Pancreas (tissue), 10 donors: ENCODE measurements around the gene FGF12. TPM values are rescaled to one million over a fixed set of nuclear protein-coding genes. Genes with fewer than 3 reads are reported as not detected.

ENCODE experiments used
- ATAC-seq, 4 donors: fragments of 200-7000 bp; cut with Tn5 transposase; one replicate each; pipeline versions ENCODE4 v1.8.0 to v1.9.1; 2020; ENCODE audit warnings: mild to moderate bottlenecking in 4 of 4, moderate library complexity in 4 of 4
- DNase-seq, 6 donors: peaks; one replicate each; pipeline ENCODE4 v3.0.0-alpha.2; 2020
- FAIRE-seq: peaks from 2 replicates; lab custom pipeline; 2012; peaks lifted over from hg19 to GRCh38; lab: Jason Lieb, UNC
- H3K27ac ChIP-seq, 4 donors: fragments of 200-600 bp; sonication (generic); 1 replicate in 3 of 4; 2 replicates in 1 of 4; pipeline versions ENCODE4 v1.5.0 to v1.8.0; 2020
- H3K27me3 ChIP-seq, 4 donors: fragments of 200-600 bp; one replicate each; pipeline ENCODE4 v1.8.0; 2021
- H3K36me3 ChIP-seq, 3 donors: fragments of 200-600 bp; sonication (generic) in 1 of 3; one replicate each; pipeline versions ENCODE4 v1.5.0 to v1.8.0; 2020 to 2021
- H3K4me1 ChIP-seq, 3 donors: fragments of 200-600 bp; one replicate each; pipeline ENCODE4 v1.8.0; 2021
- H3K4me3 ChIP-seq, 4 donors: fragments of 200-600 bp; sonication (generic) in 2 of 4; one replicate each; pipeline versions ENCODE4 v1.5.0 to v1.8.0; 2020 to 2021
- H3K9me3 ChIP-seq, 4 donors: fragments of 200-600 bp; one replicate each; pipeline ENCODE4 v1.8.0; 2021
- WGBS, 2 donors: extraction: QIAGEN DNeasy Blood & Tissue Kit; methylation state at CpG; one replicate each; pipeline ENCODE4 v1.1.7; 2013; 5-methylcytosine and 5-hydroxymethylcytosine counted together
- intact Hi-C, 3 donors: fragments of 100-400 bp; cut with DNase I; formaldehyde crosslinking; loops; one replicate each; pipeline versions ENCODE4 v1.11.1 to v1.14.2; 2022
- polyA plus RNA-seq, 2 donors: library from polyadenylated mRNA; stranded (reverse); fragments of 200-250 nt; gene quantifications; one replicate each; pipeline ENCODE4 v1.2.3, GENCODE V29; 2013
- total RNA-seq, 6 donors: library from RNA; stranded (reverse); fragmentation: NEBNext Ultra II Directional in 4 of 6; extraction: Animal tissue kit (Norgen Biotek cat#: 25700) in 4 of 6; gene quantifications; one replicate each; pipeline versions ENCODE4 v1.2.1 to v1.2.4, GENCODE V29; 2021 to 2023
- TF ChIP-seq, protein P1 (sequence below), 4 donors: fragments of 200-600 bp; sonication (generic) in 3 of 4; IDR thresholded peaks; one replicate each; pipeline versions ENCODE4 v1.5.0 to v1.8.0; 2021; ENCODE audit warnings: antibody characterized with exemption in 4 of 4
- donor health status: healthy with polysubstance abuse.
- donor health status: DM: no; HTN: no; CAD: no; lungs with moderate emphysema.
- donor health status: DM: no; HTN: no; CAD: no.
- donor health status: control.
- donor health status: control.
- donor health status: Bipolar disorder and iron deficiency.
- donor health status: DM: yes; HTN: yes; CAD: no.
- donor health status: DM: no; HTN: no; CAD: no.
- donor health status: DM: no; HTN: no; CAD: no.
- donor health status: DM: yes; HTN: yes; CAD: no.

Gene FGF12
- total and polyA plus RNA-seq, 8 donors: 3.6 to 8.6 (median 6.4) TPM

DNA sequence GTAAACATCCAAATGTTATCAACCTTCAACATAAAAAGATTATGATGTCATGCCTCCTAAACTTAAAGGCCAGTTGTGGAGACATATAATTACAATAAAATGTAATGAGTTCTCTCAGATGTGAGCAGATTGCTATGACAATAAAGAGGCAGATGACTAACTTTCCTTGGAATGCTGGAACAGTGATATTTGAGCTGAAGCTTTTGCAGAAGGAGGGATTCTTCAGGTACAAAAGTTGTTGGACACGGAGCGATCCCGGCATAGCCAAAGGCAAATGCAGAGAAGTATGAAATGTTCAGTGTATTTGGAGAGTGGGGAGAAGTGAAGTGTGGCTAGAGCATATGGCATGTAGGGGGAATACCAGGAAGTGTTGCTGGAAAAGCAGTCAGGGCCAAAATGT lies 520.1 kb downstream of the FGF12 start:
- no peaks in the 10 kb centered on the region for H3K9me3 ChIP-seq
- TF ChIP-seq, protein P1, sequence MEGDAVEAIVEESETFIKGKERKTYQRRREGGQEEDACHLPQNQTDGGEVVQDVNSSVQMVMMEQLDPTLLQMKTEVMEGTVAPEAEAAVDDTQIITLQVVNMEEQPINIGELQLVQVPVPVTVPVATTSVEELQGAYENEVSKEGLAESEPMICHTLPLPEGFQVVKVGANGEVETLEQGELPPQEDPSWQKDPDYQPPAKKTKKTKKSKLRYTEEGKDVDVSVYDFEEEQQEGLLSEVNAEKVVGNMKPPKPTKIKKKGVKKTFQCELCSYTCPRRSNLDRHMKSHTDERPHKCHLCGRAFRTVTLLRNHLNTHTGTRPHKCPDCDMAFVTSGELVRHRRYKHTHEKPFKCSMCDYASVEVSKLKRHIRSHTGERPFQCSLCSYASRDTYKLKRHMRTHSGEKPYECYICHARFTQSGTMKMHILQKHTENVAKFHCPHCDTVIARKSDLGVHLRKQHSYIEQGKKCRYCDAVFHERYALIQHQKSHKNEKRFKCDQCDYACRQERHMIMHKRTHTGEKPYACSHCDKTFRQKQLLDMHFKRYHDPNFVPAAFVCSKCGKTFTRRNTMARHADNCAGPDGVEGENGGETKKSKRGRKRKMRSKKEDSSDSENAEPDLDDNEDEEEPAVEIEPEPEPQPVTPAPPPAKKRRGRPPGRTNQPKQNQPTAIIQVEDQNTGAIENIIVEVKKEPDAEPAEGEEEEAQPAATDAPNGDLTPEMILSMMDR (IDR thresholded peaks at IDR 0.05): no peak
- FAIRE-seq (no peak), DNase-seq (no peak), ATAC-seq (no peak)
- no peak overlapping the region for H3K4me3 ChIP-seq
- no peaks in the 10 kb centered on the region for H3K36me3 ChIP-seq
- H3K27ac ChIP-seq: no peak overlapping the region
- no peaks in the 10 kb centered on the region for H3K27me3 ChIP-seq
- peaks cover 0 to 2% (median 0%) of the 10 kb centered on the region in 3 donors for H3K4me1 ChIP-seq
- WGBS, 2 donors: 93 to 97% methylated on average over 3 of the region's 3 CpGs
- intact Hi-C loops: no loop called here

DNA sequence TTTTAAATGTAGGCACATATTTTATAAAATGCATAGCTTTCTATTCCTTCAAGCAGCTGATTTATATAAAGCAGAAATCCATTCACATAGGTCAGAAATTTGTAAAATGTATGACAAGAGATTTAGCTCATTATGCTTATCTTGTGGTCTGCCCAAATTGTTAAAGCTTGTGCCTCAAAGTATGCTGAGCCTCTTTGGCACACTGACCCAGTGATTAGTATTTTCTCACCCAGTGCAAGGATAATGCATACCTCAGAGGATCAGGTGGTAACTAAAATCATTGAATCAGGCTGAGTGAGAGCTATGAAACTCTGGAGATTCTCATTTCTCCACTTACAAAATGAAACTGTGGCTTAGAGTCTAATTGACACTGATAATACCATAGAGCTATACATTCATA lies 533.3 kb downstream of the FGF12 start:
- no peak for DNase-seq
- H3K4me3 ChIP-seq: no peak overlapping the region
- H3K4me1 ChIP-seq: no peaks in the 10 kb centered on the region
- TF ChIP-seq, protein P1 (IDR thresholded peaks at IDR 0.05): no peak
- no peaks in the 10 kb centered on the region for H3K36me3 ChIP-seq
- no peaks in the 10 kb centered on the region for H3K9me3 ChIP-seq
- intact Hi-C loops: no loop called here
- no peaks in the 10 kb centered on the region for H3K27me3 ChIP-seq
- H3K27ac ChIP-seq: no peak overlapping the region
- no peak for FAIRE-seq
- no peak for ATAC-seq

DNA sequence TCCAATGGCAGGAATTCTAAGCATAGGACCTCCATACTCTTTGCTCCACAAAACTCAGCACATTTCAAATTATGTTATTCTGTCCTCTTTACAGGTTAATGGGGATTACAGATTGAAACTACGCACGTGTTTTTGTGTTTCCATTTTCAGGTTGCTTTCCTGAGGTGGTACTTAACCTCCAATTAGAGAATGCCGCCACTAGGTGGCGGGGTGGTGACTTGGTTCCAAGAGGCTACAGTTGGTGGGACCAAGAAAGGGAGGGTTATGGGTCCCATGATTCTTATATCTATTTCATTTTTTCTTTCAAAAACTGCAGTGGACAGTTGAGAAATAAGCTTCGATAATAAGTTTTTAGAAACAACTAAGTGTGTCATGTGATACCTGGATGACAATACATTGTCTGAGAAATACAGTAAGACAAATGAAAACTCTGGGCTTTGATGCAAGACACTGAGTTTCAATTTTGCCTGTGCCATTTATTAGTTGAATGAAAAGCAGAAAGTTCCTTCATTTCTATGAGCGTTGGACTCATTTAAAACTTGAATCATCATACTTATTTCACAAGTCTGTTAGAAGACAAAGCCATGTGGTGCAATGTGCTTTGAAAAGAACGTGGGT lies 539.0 kb downstream of the FGF12 start:
- FAIRE-seq (no peak), ATAC-seq (peak; percentile 68 to 89 (median 86)), DNase-seq (peak in 5 of 6 donors; percentile 21 to 82 (median 60))
- Histone ChIP-seq H3K36me3 (no peaks in the 10 kb centered on the region), H3K27ac (no peak overlapping the region), H3K4me3 (no peak overlapping the region), H3K9me3 (no peaks in the 10 kb centered on the region), H3K4me1 (no peaks in the 10 kb centered on the region), H3K27me3 (no peaks in the 10 kb centered on the region)
- intact Hi-C loops: loop anchor here in 1 of 3 donors (10.0 kb wide), 1 partner anchor 246 kb away; no protein-coding TSS in a partner anchor
- WGBS, 2 donors: 17 to 23% methylated on average over 7 of the region's 7 CpGs
- TF ChIP-seq, protein P1 (IDR thresholded peaks at IDR 0.05): peak; percentile 29 to 57 (median 56)

DNA sequence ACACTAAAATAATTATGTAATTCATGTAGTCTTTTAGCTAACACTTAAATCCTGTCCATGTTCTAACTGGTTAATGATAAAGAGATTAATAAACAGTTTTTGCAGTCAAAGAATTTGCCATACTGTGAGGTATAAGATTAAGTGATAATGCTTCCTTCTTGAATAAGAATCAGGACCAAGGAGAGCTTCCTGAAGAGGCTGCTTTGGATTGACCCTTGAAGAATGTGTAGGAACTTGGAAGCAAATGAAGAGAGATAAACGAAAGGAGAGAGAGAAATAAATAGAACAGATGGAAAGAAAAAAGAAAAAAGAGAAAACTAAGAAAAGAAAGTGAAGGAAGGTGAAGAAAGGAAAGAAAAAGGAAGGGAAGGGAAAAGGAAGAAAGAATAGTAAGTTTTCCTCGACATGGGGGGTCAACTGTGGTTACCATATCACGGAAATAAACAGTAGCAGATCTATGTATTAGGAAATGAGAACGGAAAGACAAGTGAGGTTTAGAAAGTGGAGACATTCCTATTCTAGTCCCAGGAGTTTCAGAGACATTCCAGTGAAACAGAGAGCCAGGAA lies 539.8 kb downstream of the FGF12 start:
- WGBS, 2 donors: 34 to 38% methylated on average over 4 of the region's 4 CpGs
- H3K36me3 ChIP-seq: no peaks in the 10 kb centered on the region
- H3K27me3 ChIP-seq: no peaks in the 10 kb centered on the region
- ATAC-seq (no peak), FAIRE-seq (no peak), DNase-seq (no peak)
- H3K9me3 ChIP-seq: no peaks in the 10 kb centered on the region
- no peak overlapping the region for H3K4me3 ChIP-seq
- no peaks in the 10 kb centered on the region for H3K4me1 ChIP-seq
- intact Hi-C loops: loop anchor here in 1 of 3 donors (10.0 kb wide), 1 partner anchor 247 kb away; no protein-coding TSS in a partner anchor
- TF ChIP-seq, protein P1 (IDR thresholded peaks at IDR 0.05): no peak
- H3K27ac ChIP-seq: no peak overlapping the region

DNA sequence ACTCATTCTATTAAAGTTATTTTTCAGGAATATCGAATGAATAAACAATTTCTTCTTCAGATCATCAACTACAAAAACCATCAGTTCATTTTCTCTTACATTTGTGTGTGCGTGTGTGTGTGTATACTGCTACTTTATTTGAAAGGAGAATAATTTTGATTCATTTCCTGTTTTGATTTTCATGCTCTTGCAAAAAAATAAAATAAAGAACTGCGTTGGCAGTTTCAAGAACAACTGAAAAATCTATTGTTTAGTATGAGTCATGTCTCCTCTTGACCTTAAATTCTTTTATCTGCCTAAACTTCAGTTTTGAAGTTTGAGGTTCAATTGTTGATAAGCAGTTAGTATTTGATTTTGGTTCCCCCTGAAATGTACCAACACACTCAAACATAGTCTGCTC lies 540.8 kb downstream of the FGF12 start:
- no peaks in the 10 kb centered on the region for H3K27me3 ChIP-seq
- H3K9me3 ChIP-seq: no peaks in the 10 kb centered on the region
- WGBS, 2 donors: 74 to 78% methylated on average over 3 of the region's 3 CpGs
- no peak overlapping the region for H3K4me3 ChIP-seq
- no peaks in the 10 kb centered on the region for H3K36me3 ChIP-seq
- no peak overlapping the region for H3K27ac ChIP-seq
- DNase-seq (no peak), FAIRE-seq (no peak), ATAC-seq (no peak)
- H3K4me1 ChIP-seq: no peaks in the 10 kb centered on the region
- TF ChIP-seq, protein P1 (IDR thresholded peaks at IDR 0.05): no peak
- intact Hi-C loops: loop anchor here in 1 of 3 donors (10.0 kb wide), 1 partner anchor 248 kb away; no protein-coding TSS in a partner anchor
